ENCODE results near the gene TNIP2. TPM values are rescaled to one million over a fixed set of nuclear protein-coding genes. Genes with fewer than 3 reads are reported as not detected.
A peak's percentile ranks its signal among the peaks of the same experiment; 100 is the strongest.

TNIP2 gene
- total and polyA plus RNA-seq, 2 of the 8 experiments (the other 6 are each of a cell fraction or from before 2014, with no cell fraction given): 23.7 to 37.7 TPM

GRCh38 chr4:2753436-2753835 is 2.7 kb downstream of the TNIP2 start:
- Histone ChIP-seq H3K56ac (replicated peaks; ENCODE audit: insufficient read length, low read depth, low read length) (no peak overlapping the region), H3K4me1 (replicated peaks in 1 of 4; ENCODE audit: control insufficient read depth in 3 of 4, insufficient read depth in 4 of 4, low read length in 3 of 4) (peaks cover 0 to 9% (median 5%) of the 10 kb centered on the region in 4 experiments; a peak in 5 of 7 replicates), H3K9me3 (ENCODE audit: insufficient read depth in 2 of 2, low read depth in 1 of 2, low read length in 1 of 2) (no peaks in the 10 kb centered on the region), H3K23me2 (ENCODE audit: low read depth, low read length) (peaks cover 14% of the 10 kb centered on the region; the same call in 1 of the 2 replicates), H3K4ac (replicated peaks; ENCODE audit: insufficient read length, low read depth, low read length) (no peak overlapping the region), H4K20me1 (replicated peaks in 1 of 2; ENCODE audit: control insufficient read depth in 1 of 2, insufficient read depth in 2 of 2, low read length in 2 of 2) (peaks cover 4 to 15% of the 10 kb centered on the region in 2 experiments), H3K23ac (ENCODE audit: insufficient read length) (no peak overlapping the region), H2AK5ac (ENCODE audit: low read depth, low read length) (no peak overlapping the region), H3K79me2 (ENCODE audit: control insufficient read depth in 1 of 2, insufficient read depth in 2 of 2, low read length in 2 of 2) (peaks cover 0 to 28% of the 10 kb centered on the region in 2 experiments; a peak in 2 of 4 replicates), H3K27ac (ENCODE audit: low read depth, low read length) (no peak overlapping the region), H2BK120ac (replicated peaks; ENCODE audit: low read depth, low read length) (no peak overlapping the region), H4K91ac (replicated peaks; ENCODE audit: insufficient read length, low read length) (no peak overlapping the region), H2AFZ (ENCODE audit: low read length) (no peak overlapping the region), H4K5ac (ENCODE audit: insufficient read length, low read depth, low read length) (no peak overlapping the region), H3K4me3 (ENCODE audit: extremely low read depth in 1 of 4, insufficient read depth in 2 of 4, low read depth in 3 of 4, low read length in 4 of 4) (no peak overlapping the region), H3K79me1 (ENCODE audit: low read depth, low read length) (peaks cover 22% of the 10 kb centered on the region), H3K9ac (replicated peaks in 1 of 4; ENCODE audit: extremely low read depth in 1 of 4, low read depth in 3 of 4, low read length in 3 of 4) (no peak overlapping the region), H3K4me2 (ENCODE audit: insufficient read depth in 1 of 2, low read depth in 2 of 2, low read length in 2 of 2) (no peak overlapping the region), H3K18ac (ENCODE audit: extremely low read depth, low read length) (no peak overlapping the region), H2BK15ac (ENCODE audit: low read length) (no peak overlapping the region), H4K8ac (ENCODE audit: extremely low read depth, insufficient read depth, low read length) (peak overlapping the region; percentile 57; the same call in 1 of the 2 replicates), H2BK12ac (ENCODE audit: low read depth, low read length) (no peak overlapping the region), H2BK20ac (ENCODE audit: low read length) (no peak overlapping the region), H2BK5ac (ENCODE audit: low read depth, low read length) (no peak overlapping the region), H3K14ac (ENCODE audit: insufficient read length) (no peak overlapping the region), H3K27me3 (replicated peaks in 1 of 4; ENCODE audit: control insufficient read depth in 3 of 4, extremely low read depth in 1 of 4, insufficient read depth in 3 of 4, low read length in 3 of 4) (no peaks in the 10 kb centered on the region), H3K36me3 (ENCODE audit: control insufficient read depth in 2 of 4, insufficient read depth in 4 of 4, low read length in 3 of 4) (peaks cover 0 to 3% (median 0%) of the 10 kb centered on the region in 4 experiments; a peak in 1 of 8 replicates)
- no peak for FAIRE-seq
- CTCF ChIA-PET (ENCODE audit: partially characterized antibody): interaction anchor here (1.2 kb wide), 1 partner anchor 10 kb away, joined by 3 read pairs; no protein-coding TSS in a partner anchor
- WGBS, 2 experiments (ENCODE audit: extremely low coverage in 1 of 2, insufficient coverage in 1 of 2, insufficient read length in 1 of 2, insufficient replicate concordance in 2 of 2, low coverage in 1 of 2, low lambda C conversion rate in 2 of 2, missing lambda C conversion rate in 1 of 2): 92% methylated on average over 4 of the region's 4 CpGs; no CpG with 5 or more reads in 1 of the 2 experiments
- DNase-seq (ENCODE audit: low read depth in 1 of 2, low spot score in 2 of 2): no peak
- POLR2A ChIA-PET (ENCODE audit: partially characterized antibody): interaction anchor here (0.6 to 1.5 kb wide), 2 partner anchors 37 to 182 kb away, joined by 3 to 5 read pairs; no protein-coding TSS in a partner anchor
- TF ChIP-seq RXRA (IDR thresholded peaks at IDR 0.05; ENCODE audit: insufficient read depth, low read depth, low read length): no peak
- no peak for TF ChIP-seq RNF2 (IDR thresholded peaks at IDR 0.05; ENCODE audit: borderline replicate concordance, low read depth, low read length, missing control alignments, poor library complexity, severe bottlenecking)
- TF ChIP-seq POU5F1 (IDR thresholded peaks at IDR 0.05; ENCODE audit: low read depth, low read length): no peak
- TF ChIP-seq PHF8 (conservative IDR thresholded peaks at IDR 0.05; ENCODE audit: low read depth, low read length): no peak
- no peak for TF ChIP-seq SIRT6 (IDR thresholded peaks at IDR 0.05; ENCODE audit: low read length)
- no peak for TF ChIP-seq ZNF274 (IDR thresholded peaks at IDR 0.05; ENCODE audit: borderline replicate concordance, extremely low read depth, low read length)
- no peak for TF ChIP-seq TCF12 (IDR thresholded peaks at IDR 0.05; ENCODE audit: low read depth, low read length)
- no peak for TF ChIP-seq TAF7 (optimal IDR thresholded peaks at IDR 0.05; ENCODE audit: borderline replicate concordance, low read depth, low read length)
- no peak for TF ChIP-seq BCL11A (IDR thresholded peaks at IDR 0.05; ENCODE audit: low read depth in 2 of 2, low read length in 2 of 2)
- no peak for TF ChIP-seq KDM1A (IDR thresholded peaks at IDR 0.05; ENCODE audit: borderline replicate concordance, low read length)
- no peak for TF ChIP-seq MAX (IDR thresholded peaks at IDR 0.05)
- TF ChIP-seq, protein P1, sequence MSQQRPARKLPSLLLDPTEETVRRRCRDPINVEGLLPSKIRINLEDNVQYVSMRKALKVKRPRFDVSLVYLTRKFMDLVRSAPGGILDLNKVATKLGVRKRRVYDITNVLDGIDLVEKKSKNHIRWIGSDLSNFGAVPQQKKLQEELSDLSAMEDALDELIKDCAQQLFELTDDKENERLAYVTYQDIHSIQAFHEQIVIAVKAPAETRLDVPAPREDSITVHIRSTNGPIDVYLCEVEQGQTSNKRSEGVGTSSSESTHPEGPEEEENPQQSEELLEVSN (IDR thresholded peaks at IDR 0.05): no peak
- TF ChIP-seq TBP (IDR thresholded peaks at IDR 0.05; ENCODE audit: low read depth, low read length): no peak
